LNCAP (cell line): ENCODE results near the gene ACTRT2.

Experiments used
- CTCF ChIP-seq: fragments of 450-650 bp; IDR thresholded peaks from 2 replicates; pipeline ENCODE4 v1.5.1; 2017; ENCODE audit warnings: mild to moderate bottlenecking

ACTRT2 gene

DNA sequence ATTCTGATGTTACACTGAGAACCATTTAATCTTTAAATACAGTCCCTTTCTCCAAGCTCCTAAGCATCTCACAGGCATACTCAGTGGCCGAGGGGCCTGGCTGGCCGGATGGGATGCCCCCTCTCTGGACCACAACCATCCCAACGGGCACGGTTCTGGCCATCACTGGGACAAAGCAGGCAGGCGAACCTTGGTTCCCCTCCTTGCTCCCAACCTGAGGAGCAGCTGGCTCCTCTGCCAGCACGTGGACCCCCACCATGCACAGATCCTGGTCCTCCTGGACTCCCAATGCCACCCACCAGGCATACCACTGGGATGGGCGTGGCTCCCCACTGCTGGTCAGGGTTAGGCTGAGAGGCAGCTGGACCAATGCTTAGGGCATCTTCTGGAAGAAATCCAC is 27.9 kb downstream of the ACTRT2 start:
- no peak for TF ChIP-seq CTCF

DNA sequence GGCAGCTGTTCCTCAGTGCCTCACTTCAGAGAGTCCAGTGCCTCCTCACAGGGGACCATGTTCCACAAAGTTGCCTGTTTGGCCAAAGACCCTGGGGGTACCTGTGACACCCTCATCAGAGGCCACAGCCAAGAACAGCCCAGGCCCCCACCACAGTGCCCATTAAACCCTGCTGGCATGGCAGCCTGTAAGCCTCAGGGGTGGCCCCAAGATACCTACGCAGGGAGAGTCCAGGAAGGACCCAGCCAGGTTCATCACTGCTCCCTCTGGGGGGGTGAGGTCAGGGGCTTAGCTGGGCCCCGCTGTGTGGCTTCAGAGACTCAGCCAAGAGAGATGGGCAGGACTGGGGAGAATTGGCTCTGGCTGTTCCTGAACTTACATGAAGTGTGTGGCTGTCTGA is 28.6 kb downstream of the ACTRT2 start:
- TF ChIP-seq CTCF: no peak

GRCh38 chr1:3050603-3051002 is 29.3 kb downstream of the ACTRT2 start:
- TF ChIP-seq CTCF: no peak

- TF ChIP-seq CTCF: no peak
Observed at GRCh38 chr1:3051270-3052268, 30.3 kb downstream of the ACTRT2 start.

DNA sequence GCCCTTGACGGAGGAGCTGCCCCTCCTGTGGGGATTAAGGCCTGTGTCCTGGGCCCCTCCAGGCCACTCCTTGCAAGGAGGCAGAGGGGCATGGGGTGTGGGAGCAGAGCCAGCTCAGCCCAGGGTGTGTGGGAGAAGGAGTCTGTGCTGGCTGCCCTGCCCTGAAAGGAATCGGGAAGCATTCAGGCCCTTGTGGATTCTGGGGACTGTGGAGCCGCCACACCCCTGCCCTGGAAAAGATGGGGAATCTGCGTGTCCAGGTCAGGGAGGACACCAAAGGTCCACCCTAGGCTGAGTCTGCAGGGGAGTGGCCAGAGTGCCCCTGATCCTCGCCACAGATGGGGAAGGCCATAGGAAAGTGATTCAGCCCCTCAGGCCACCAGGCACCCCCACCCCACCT is 31.2 kb downstream of the ACTRT2 start:
- TF ChIP-seq CTCF: no peak

DNA sequence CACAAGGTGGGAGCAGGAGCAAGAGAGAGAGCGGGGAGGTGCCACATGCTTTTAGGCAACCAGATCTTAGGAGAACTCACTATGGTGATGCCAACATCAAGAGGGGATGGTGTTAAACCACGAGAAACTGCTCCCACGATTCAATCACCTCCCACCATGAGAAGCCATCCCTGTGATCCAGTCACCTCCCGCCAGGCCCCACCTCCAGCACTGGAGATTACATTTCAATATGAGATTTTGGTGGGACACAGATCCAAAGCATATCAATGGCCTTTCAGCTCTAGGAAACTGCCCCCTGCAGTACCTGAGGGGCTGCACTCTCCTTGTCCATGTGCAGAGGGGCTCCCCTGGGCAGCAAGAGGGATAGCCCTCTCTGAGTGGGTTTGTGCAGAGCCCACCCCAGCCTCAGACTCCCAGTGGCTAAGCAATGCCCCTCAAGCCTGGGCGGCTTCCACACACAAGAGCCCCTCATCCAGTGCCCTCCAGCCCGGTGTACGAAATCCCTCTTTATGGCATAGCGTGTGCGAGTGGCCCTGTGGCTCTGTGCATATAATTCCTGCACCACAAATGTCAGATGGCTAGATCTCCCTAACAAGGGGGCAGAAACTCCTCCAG is 32.2 kb downstream of the ACTRT2 start:
- no peak for TF ChIP-seq CTCF

- no peak for TF ChIP-seq CTCF
Observed at GRCh38 chr1:3053986-3054385, 32.7 kb downstream of the ACTRT2 start.
